Measurements from ENCODE around the gene SYVN1. TPM values are rescaled to one million over a fixed set of nuclear protein-coding genes. Genes with fewer than 3 reads are reported as not detected.

The SYVN1 gene
- total and polyA plus RNA-seq, 8 donors = 37.2 to 74.5 (median 47.1) TPM

DNA sequence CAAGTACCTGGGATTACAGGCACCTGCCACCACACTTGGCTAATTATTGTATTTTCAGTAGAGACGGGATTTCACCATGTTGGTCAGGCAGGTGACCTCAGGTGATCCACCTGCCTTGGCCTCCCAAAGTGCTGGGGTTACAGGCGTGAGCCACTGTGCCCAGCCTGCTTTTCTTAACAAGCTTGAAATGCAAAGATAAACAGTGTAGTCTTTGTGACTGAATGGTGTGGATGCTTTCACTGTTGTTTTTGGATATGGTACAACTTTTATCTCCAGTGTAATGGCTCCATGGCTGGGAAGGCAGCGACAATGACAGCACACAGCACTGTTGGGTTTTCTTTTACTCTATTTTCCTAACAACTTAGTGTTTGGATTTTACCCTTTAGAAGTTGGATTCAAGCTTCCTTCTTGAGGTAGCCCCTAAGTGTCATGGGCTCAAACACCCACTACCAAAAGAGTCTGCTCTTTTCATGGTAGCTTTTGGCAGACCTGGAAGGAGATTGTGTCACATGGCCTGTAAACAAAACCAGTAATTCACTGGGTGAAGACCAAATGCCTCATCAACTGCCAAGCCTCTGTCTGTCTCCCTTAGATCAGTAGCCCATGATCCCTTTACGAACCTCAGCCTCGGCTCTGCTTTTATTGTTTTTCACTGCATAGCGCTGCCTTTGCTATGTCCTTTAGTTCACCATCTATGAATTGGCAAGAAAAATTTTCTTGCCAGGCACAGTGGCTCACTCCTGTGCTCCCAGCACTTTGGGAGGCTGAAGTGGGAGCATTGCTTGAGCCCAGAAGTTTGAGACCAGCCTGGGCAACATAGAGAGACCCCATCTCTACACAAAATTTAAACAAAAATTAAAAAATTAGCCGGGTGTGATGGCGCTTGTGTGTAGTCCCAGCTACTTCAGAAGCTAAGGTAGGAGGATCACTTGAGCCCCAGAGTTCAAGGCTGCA is 31.9 kb downstream of the SYVN1 start:
- peaks cover 0 to 16% of the 10 kb centered on the region in 2 donors for H3K36me3 ChIP-seq
- H3K27me3 ChIP-seq = no peaks in the 10 kb centered on the region
- TF ChIP-seq, protein P1, sequence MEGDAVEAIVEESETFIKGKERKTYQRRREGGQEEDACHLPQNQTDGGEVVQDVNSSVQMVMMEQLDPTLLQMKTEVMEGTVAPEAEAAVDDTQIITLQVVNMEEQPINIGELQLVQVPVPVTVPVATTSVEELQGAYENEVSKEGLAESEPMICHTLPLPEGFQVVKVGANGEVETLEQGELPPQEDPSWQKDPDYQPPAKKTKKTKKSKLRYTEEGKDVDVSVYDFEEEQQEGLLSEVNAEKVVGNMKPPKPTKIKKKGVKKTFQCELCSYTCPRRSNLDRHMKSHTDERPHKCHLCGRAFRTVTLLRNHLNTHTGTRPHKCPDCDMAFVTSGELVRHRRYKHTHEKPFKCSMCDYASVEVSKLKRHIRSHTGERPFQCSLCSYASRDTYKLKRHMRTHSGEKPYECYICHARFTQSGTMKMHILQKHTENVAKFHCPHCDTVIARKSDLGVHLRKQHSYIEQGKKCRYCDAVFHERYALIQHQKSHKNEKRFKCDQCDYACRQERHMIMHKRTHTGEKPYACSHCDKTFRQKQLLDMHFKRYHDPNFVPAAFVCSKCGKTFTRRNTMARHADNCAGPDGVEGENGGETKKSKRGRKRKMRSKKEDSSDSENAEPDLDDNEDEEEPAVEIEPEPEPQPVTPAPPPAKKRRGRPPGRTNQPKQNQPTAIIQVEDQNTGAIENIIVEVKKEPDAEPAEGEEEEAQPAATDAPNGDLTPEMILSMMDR (IDR thresholded peaks at IDR 0.05) = no peak
- peak; percentile 24 for ATAC-seq
- DNase-seq = no peak
- H3K4me1 ChIP-seq = peaks cover 0 to 23% of the 10 kb centered on the region in 2 donors
- intact Hi-C loops (cut with DNase I) = no loop called here
- H3K9me3 ChIP-seq = no peaks in the 10 kb centered on the region
- H3K27ac ChIP-seq = no peak overlapping the region
- H3K4me3 ChIP-seq = no peak overlapping the region

GRCh38 chr11:65100674-65101350 is 33.5 kb downstream of the SYVN1 start:
- no peaks in the 10 kb centered on the region for H3K9me3 ChIP-seq
- H3K4me3 ChIP-seq = no peak overlapping the region
- no peak overlapping the region for H3K27ac ChIP-seq
- no peaks in the 10 kb centered on the region for H3K27me3 ChIP-seq
- peaks cover under 1 to 34% of the 10 kb centered on the region in 2 donors for H3K4me1 ChIP-seq
- TF ChIP-seq, protein P1 (IDR thresholded peaks at IDR 0.05) = no peak
- intact Hi-C loops (cut with DNase I) = no loop called here
- ATAC-seq (no peak), DNase-seq (no peak)
- peaks cover 0 to 9% of the 10 kb centered on the region in 2 donors for H3K36me3 ChIP-seq

GRCh38 chr11:65096926-65097325 is 37.4 kb downstream of the SYVN1 start:
- TF ChIP-seq, protein P1 (IDR thresholded peaks at IDR 0.05) = no peak
- Histone ChIP-seq H3K27ac (peak overlapping the region; percentile 87 to 89), H3K27me3 (no peaks in the 10 kb centered on the region), H3K36me3 (no peaks in the 10 kb centered on the region), H3K4me3 (peak overlapping the region; percentile 74 to 89), H3K9me3 (no peaks in the 10 kb centered on the region), H3K4me1 (peaks cover 3 to 26% of the 10 kb centered on the region in 2 donors)
- ATAC-seq (no peak), DNase-seq (no peak)
- intact Hi-C loops (cut with DNase I) = no loop called here

GRCh38 chr11:65095974-65096806 is 38.1 kb downstream of the SYVN1 start, which contains the start of gene VPS51:
VPS51 (plus strand) TSS chr11:65096214; CDS start chr11:65096251, 37 bp downstream.
- DNase-seq (peak; percentile 81 to 95 (median 88)), ATAC-seq (peak; percentile 97)
- TF ChIP-seq, protein P1 (IDR thresholded peaks at IDR 0.05) = no peak
- intact Hi-C loops (cut with DNase I) = no loop called here
- Histone ChIP-seq H3K4me1 (peaks cover 3 to 24% of the 10 kb centered on the region in 2 donors), H3K27ac (peak within 1 kb of the TSS; percentile 87 to 89), H3K9me3 (no peaks in the 10 kb centered on the region), H3K27me3 (no peaks in the 10 kb centered on the region), H3K4me3 (peak within 1 kb of the TSS; percentile 74 to 89), H3K36me3 (no peaks in the 10 kb centered on the region)
